ENCODE measurements around the gene PCNX3. TPM values are rescaled to one million over a fixed set of nuclear protein-coding genes. Genes with fewer than 3 reads are reported as not detected.

PCNX3 gene
- total and polyA plus RNA-seq, 3 experiments from 2014 or later, result 8.5 to 53.1 (median 46.4) TPM

- peak overlapping the region in 2 of 8 donors; percentile 48 to 84 for H3K27ac Mint-ChIP-seq
Observed at GRCh38 chr11:65593518-65594414, 21.8 kb upstream of the PCNX3 start.

GRCh38 chr11:65595131-65595530 is 20.4 kb upstream of the PCNX3 start:
- Mint-ChIP-seq H3K9me3 (no peaks in the 10 kb centered on the region), H3K4me3 (peak overlapping the region in 1 of 7 donors; percentile 32), H3K27me3 (no peaks in the 10 kb centered on the region), H3K4me1 (peaks cover 8 to 17% (median 10%) of the 10 kb centered on the region in 3 donors), H3K36me3 (peaks cover 0 to 49% (median 3%) of the 10 kb centered on the region in 3 donors), H3K27ac (peak overlapping the region in 2 of 8 donors; percentile 22 to 61)
- H3K4me3 ChIP-seq (ENCODE audit: low read length), result no peak overlapping the region
- DNase-seq, result no peak
- H3K4me1 ChIP-seq (ENCODE audit: insufficient read depth, low read length), result peaks cover 15% of the 10 kb centered on the region
- ChIA-PET POLR2A (interaction anchor here (0.6 to 1.3 kb wide), 3 partner anchors 19 to 100 kb away, joined by 3 to 7 read pairs (median 3); partner anchors contain the start of gene FAM89B), CTCF (interaction anchor here (0.6 to 11.9 kb wide), 4 partner anchors 20 to 406 kb away, joined by 3 to 258 read pairs (median 12); partner anchors contain the start of genes PCNX3 and ZNRD2)
- H3K36me3 ChIP-seq (ENCODE audit: insufficient read depth, low read length), result peaks cover 20% of the 10 kb centered on the region
- no peaks in the 10 kb centered on the region for H3K27me3 ChIP-seq (ENCODE audit: insufficient read depth, low read length, poor library complexity, severe bottlenecking)
- no peak overlapping the region for H3K27ac ChIP-seq (ENCODE audit: low read depth, low read length)
- H3K9me3 ChIP-seq (ENCODE audit: low read length), result no peaks in the 10 kb centered on the region

More at GRCh38 chr11:65593518-65594414, 21.8 kb upstream of the PCNX3 start:
- Histone ChIP-seq H3K27me3 (ENCODE audit: insufficient read depth, low read length, poor library complexity, severe bottlenecking) (no peaks in the 10 kb centered on the region), H3K9me3 (ENCODE audit: low read length) (no peaks in the 10 kb centered on the region), H3K36me3 (ENCODE audit: insufficient read depth, low read length) (peaks cover 23% of the 10 kb centered on the region), H3K4me3 (ENCODE audit: low read length) (no peak overlapping the region), H3K4me1 (ENCODE audit: insufficient read depth, low read length) (peaks cover 17% of the 10 kb centered on the region), H3K27ac (ENCODE audit: low read depth, low read length) (no peak overlapping the region)
- ChIA-PET POLR2A (interaction anchor here (0.5 to 2.0 kb wide), 9 partner anchors 16 to 718 kb away, joined by 3 to 8 read pairs (median 4); partner anchors contain the start of genes EHBP1L1, FAM89B and MAP3K11), CTCF (interaction anchor here (0.7 to 11.9 kb wide), 25 partner anchors 8 to 318 kb away, joined by 3 to 258 read pairs (median 5); partner anchors contain the start of genes EHBP1L1, FAM89B, PCNX3 and SCYL1)
- Mint-ChIP-seq H3K4me1 (peaks cover 9 to 19% (median 11%) of the 10 kb centered on the region in 3 donors), H3K27me3 (no peaks in the 10 kb centered on the region), H3K4me3 (no peak overlapping the region), H3K9me3 (no peaks in the 10 kb centered on the region), H3K36me3 (peaks cover 0 to 47% (median 1%) of the 10 kb centered on the region in 3 donors)
- DNase-seq, result peak in 2 of 5 donors; percentile 45 to 66

- H3K36me3 ChIP-seq (ENCODE audit: insufficient read depth, low read length), result peaks cover 14% of the 10 kb centered on the region
- H3K4me3 Mint-ChIP-seq, result peak within 1 kb of the TSS in 2 of 7 donors; percentile 27 to 32
- no peak for DNase-seq
Observed at GRCh38 chr11:65595543-65596281, 19.9 kb upstream of the PCNX3 start, which contains the start of gene KCNK7. Gene KCNK7, minus strand, starts transcription at chr11:65595800. Its CDS starts 28 bp downstream, at chr11:65595772.

GRCh38 chr11:65596520-65596919 is 19.1 kb upstream of the PCNX3 start:
- Mint-ChIP-seq H3K36me3 (peaks cover 0 to 43% (median 2%) of the 10 kb centered on the region in 3 donors), H3K27ac (peak overlapping the region in 1 of 8 donors; percentile 50), H3K4me1 (peaks cover 8 to 17% (median 10%) of the 10 kb centered on the region in 3 donors), H3K4me3 (no peak overlapping the region), H3K9me3 (no peaks in the 10 kb centered on the region), H3K27me3 (no peaks in the 10 kb centered on the region)
- POLR2A ChIA-PET, result interaction anchor here (0.6 kb wide), 1 partner anchor 463 kb away, joined by 3 read pairs; no protein-coding TSS in a partner anchor
- H3K4me3 ChIP-seq (ENCODE audit: low read length), result no peak overlapping the region
- no peaks in the 10 kb centered on the region for H3K9me3 ChIP-seq (ENCODE audit: low read length)
- H3K36me3 ChIP-seq (ENCODE audit: insufficient read depth, low read length), result peaks cover 14% of the 10 kb centered on the region
- peaks cover 15% of the 10 kb centered on the region for H3K4me1 ChIP-seq (ENCODE audit: insufficient read depth, low read length)
- no peak for DNase-seq
- no peaks in the 10 kb centered on the region for H3K27me3 ChIP-seq (ENCODE audit: insufficient read depth, low read length, poor library complexity, severe bottlenecking)
- no peak overlapping the region for H3K27ac ChIP-seq (ENCODE audit: low read depth, low read length)
- CTCF ChIA-PET, result interaction anchor here (2.0 to 11.9 kb wide), 2 partner anchors 8 to 55 kb away, joined by 8 to 258 read pairs; no protein-coding TSS in a partner anchor

More at GRCh38 chr11:65595543-65596281, 19.9 kb upstream of the PCNX3 start, which contains the start of gene KCNK7:
- POLR2A ChIA-PET, result interaction anchor here (0.6 to 1.3 kb wide), 2 partner anchors 19 to 462 kb away, joined by 3 read pairs; no protein-coding TSS in a partner anchor
- peaks cover 15% of the 10 kb centered on the region for H3K4me1 ChIP-seq (ENCODE audit: insufficient read depth, low read length)
- H3K9me3 ChIP-seq (ENCODE audit: low read length), result no peaks in the 10 kb centered on the region
- Mint-ChIP-seq H3K36me3 (peaks cover 0 to 43% (median 2%) of the 10 kb centered on the region in 3 donors), H3K9me3 (no peaks in the 10 kb centered on the region), H3K4me1 (peaks cover 8 to 17% (median 10%) of the 10 kb centered on the region in 3 donors), H3K27me3 (no peaks in the 10 kb centered on the region), H3K27ac (peak within 1 kb of the TSS in 5 of 8 donors; percentile 22 to 61 (median 45))
- H3K4me3 ChIP-seq (ENCODE audit: low read length), result no peak within 1 kb of the TSS
- no peak within 1 kb of the TSS for H3K27ac ChIP-seq (ENCODE audit: low read depth, low read length)
- CTCF ChIA-PET, result interaction anchor here (0.6 to 11.9 kb wide), 3 partner anchors 54 to 960 kb away, joined by 3 to 258 read pairs (median 3); no protein-coding TSS in a partner anchor
- no peaks in the 10 kb centered on the region for H3K27me3 ChIP-seq (ENCODE audit: insufficient read depth, low read length, poor library complexity, severe bottlenecking)

GRCh38 chr11:65598258-65598699 is 17.3 kb upstream of the PCNX3 start:
- peaks cover 14% of the 10 kb centered on the region for H3K36me3 ChIP-seq (ENCODE audit: insufficient read depth, low read length)
- Mint-ChIP-seq H3K27ac (no peak overlapping the region), H3K27me3 (no peaks in the 10 kb centered on the region), H3K9me3 (no peaks in the 10 kb centered on the region), H3K36me3 (peaks cover 0 to 41% (median 2%) of the 10 kb centered on the region in 3 donors), H3K4me3 (no peak overlapping the region), H3K4me1 (peaks cover 8 to 17% (median 10%) of the 10 kb centered on the region in 3 donors)
- H3K9me3 ChIP-seq (ENCODE audit: low read length), result no peaks in the 10 kb centered on the region
- ChIA-PET POLR2A (interaction anchor here (0.6 to 0.7 kb wide), 2 partner anchors 26 to 779 kb away, joined by 3 read pairs; no protein-coding TSS in a partner anchor), CTCF (interaction anchor here (1.1 to 2.5 kb wide), 3 partner anchors 10 to 58 kb away, joined by 3 to 8 read pairs (median 6); no protein-coding TSS in a partner anchor)
- H3K4me3 ChIP-seq (ENCODE audit: low read length), result no peak overlapping the region
- H3K27me3 ChIP-seq (ENCODE audit: insufficient read depth, low read length, poor library complexity, severe bottlenecking), result no peaks in the 10 kb centered on the region
- H3K4me1 ChIP-seq (ENCODE audit: insufficient read depth, low read length), result peaks cover 15% of the 10 kb centered on the region
- no peak overlapping the region for H3K27ac ChIP-seq (ENCODE audit: low read depth, low read length)
- DNase-seq, result no peak

- Mint-ChIP-seq H3K27me3 (no peaks in the 10 kb centered on the region), H3K4me1 (peaks cover 8 to 11% (median 10%) of the 10 kb centered on the region in 3 donors), H3K4me3 (no peak overlapping the region), H3K36me3 (peaks cover 0 to 48% (median 2%) of the 10 kb centered on the region in 3 donors), H3K27ac (no peak overlapping the region), H3K9me3 (no peaks in the 10 kb centered on the region)
- DNase-seq, result no peak
- Histone ChIP-seq H3K27me3 (ENCODE audit: insufficient read depth, low read length, poor library complexity, severe bottlenecking) (no peaks in the 10 kb centered on the region), H3K9me3 (ENCODE audit: low read length) (no peaks in the 10 kb centered on the region), H3K27ac (ENCODE audit: low read depth, low read length) (no peak overlapping the region), H3K4me3 (ENCODE audit: low read length) (no peak overlapping the region), H3K36me3 (ENCODE audit: insufficient read depth, low read length) (peaks cover 14% of the 10 kb centered on the region), H3K4me1 (ENCODE audit: insufficient read depth, low read length) (peaks cover 15% of the 10 kb centered on the region)
- ChIA-PET POLR2A (no interaction called here), CTCF (interaction anchor here (1.2 to 2.5 kb wide), 2 partner anchors 11 to 59 kb away, joined by 3 to 6 read pairs; no protein-coding TSS in a partner anchor)
Observed at GRCh38 chr11:65599216-65599954, 16.2 kb upstream of the PCNX3 start.

- Histone ChIP-seq H3K4me3 (ENCODE audit: low read length) (no peak overlapping the region), H3K36me3 (ENCODE audit: insufficient read depth, low read length) (peaks cover 16% of the 10 kb centered on the region), H3K27ac (ENCODE audit: low read depth, low read length) (no peak overlapping the region), H3K27me3 (ENCODE audit: insufficient read depth, low read length, poor library complexity, severe bottlenecking) (no peaks in the 10 kb centered on the region), H3K9me3 (ENCODE audit: low read length) (no peaks in the 10 kb centered on the region), H3K4me1 (ENCODE audit: insufficient read depth, low read length) (peaks cover 13% of the 10 kb centered on the region)
- Mint-ChIP-seq H3K9me3 (no peaks in the 10 kb centered on the region), H3K27me3 (no peaks in the 10 kb centered on the region), H3K27ac (no peak overlapping the region), H3K4me1 (peaks cover 7 to 9% (median 8%) of the 10 kb centered on the region in 3 donors), H3K4me3 (no peak overlapping the region), H3K36me3 (peaks cover 0 to 52% (median 2%) of the 10 kb centered on the region in 3 donors)
- ChIA-PET CTCF (interaction anchor here (1.2 kb wide), 1 partner anchor 12 kb away, joined by 3 read pairs; no protein-coding TSS in a partner anchor), POLR2A (no interaction called here)
- no peak for DNase-seq
Observed at GRCh38 chr11:65599955-65600246, 15.7 kb upstream of the PCNX3 start.

Data from CD8-positive, alpha-beta memory T cell (primary cell).